Superior temporal gyrus (tissue), 1 donor: ENCODE results near the gene ATP8A2.
"Not testable (repeated sequence)": the region's sequence is repeated elsewhere in the genome, so short reads cannot be mapped to it uniquely, and the experiment has no call there.

Experiments used
- DNase-seq: peaks from one replicate; pipeline ENCODE4 v3.0.0-alpha.2; 2016; ENCODE audit errors: extremely low spot score

Gene ATP8A2

GRCh38 chr13:25800523-25800922, 428.7 kb downstream of the ATP8A2 start:
- no peak for DNase-seq

GRCh38 chr13:25802579-25802978, 430.8 kb downstream of the ATP8A2 start:
- no peak for DNase-seq

GRCh38 chr13:25803641-25804040, 431.9 kb downstream of the ATP8A2 start:
- no peak for DNase-seq

GRCh38 chr13:25806264-25806974, 434.6 kb downstream of the ATP8A2 start:
- DNase-seq = no peak

GRCh38 chr13:25807562-25807961, 435.8 kb downstream of the ATP8A2 start:
- no peak for DNase-seq

- DNase-seq = no peak
Observed at GRCh38 chr13:25811506-25811905, 439.7 kb downstream of the ATP8A2 start.

- DNase-seq = no peak
Observed at GRCh38 chr13:25816239-25816638, 444.5 kb downstream of the ATP8A2 start.

GRCh38 chr13:25819856-25820530, 448.2 kb downstream of the ATP8A2 start:
- DNase-seq = no peak

- no peak for DNase-seq
Observed at GRCh38 chr13:25821776-25822175, 450.0 kb downstream of the ATP8A2 start.

GRCh38 chr13:25827221-25827620, 455.4 kb downstream of the ATP8A2 start:
- not testable (repeated sequence) for DNase-seq

- no peak for DNase-seq
Observed at GRCh38 chr13:25827831-25828465, 456.2 kb downstream of the ATP8A2 start.

- DNase-seq = no peak
Observed at GRCh38 chr13:25833761-25834160, 462.0 kb downstream of the ATP8A2 start.

GRCh38 chr13:25836574-25837336, 465.0 kb downstream of the ATP8A2 start:
- DNase-seq = no peak

GRCh38 chr13:25839371-25839770, 467.6 kb downstream of the ATP8A2 start:
- no peak for DNase-seq

GRCh38 chr13:25840261-25840660, 468.5 kb downstream of the ATP8A2 start:
- DNase-seq = no peak

GRCh38 chr13:25840931-25841330, 469.2 kb downstream of the ATP8A2 start:
- no peak for DNase-seq

GRCh38 chr13:25843692-25844091, 471.9 kb downstream of the ATP8A2 start:
- DNase-seq = no peak

- DNase-seq = no peak
Observed at GRCh38 chr13:25844559-25845434, 473.0 kb downstream of the ATP8A2 start.

- no peak for DNase-seq
Observed at GRCh38 chr13:25846222-25846984, 474.6 kb downstream of the ATP8A2 start.

- DNase-seq = no peak
Observed at GRCh38 chr13:25847145-25847544, 475.4 kb downstream of the ATP8A2 start.
